GOT3 (cell line): ENCODE measurements around the gene ITPKB.
"Not testable (repeated sequence)": the region's sequence is repeated elsewhere in the genome, so short reads cannot be mapped to it uniquely, and the experiment has no call there.

Experiments
- DNase-seq: peaks from one replicate; lab custom pipeline; 2025; ENCODE audit warnings: mixed read lengths; lab: John Stamatoyannopoulos, UW

The ITPKB gene

GRCh38 chr1:226754793-226755533 is 15.9 kb upstream of the ITPKB start:
- no peak for DNase-seq

DNA sequence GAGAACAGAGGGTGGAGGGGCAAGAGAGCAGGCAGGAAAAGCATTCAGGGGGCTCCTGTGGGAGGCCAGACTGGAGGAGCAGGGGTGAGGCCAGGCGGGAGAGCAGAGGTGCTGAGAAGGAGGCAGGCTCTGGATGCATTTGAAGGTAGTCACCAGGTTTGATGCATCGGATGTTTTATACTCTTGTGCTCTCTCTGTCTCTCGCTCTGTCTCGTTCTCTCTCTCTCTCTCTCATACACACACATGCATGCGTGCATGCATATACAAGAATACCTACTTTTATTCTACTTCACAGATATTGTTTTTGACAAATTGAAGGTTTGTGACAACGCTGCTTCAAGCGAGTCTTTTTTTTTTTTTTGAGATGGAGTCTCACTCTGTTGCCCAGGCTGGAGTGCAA is 15.0 kb upstream of the ITPKB start:
- DNase-seq = no peak

DNA sequence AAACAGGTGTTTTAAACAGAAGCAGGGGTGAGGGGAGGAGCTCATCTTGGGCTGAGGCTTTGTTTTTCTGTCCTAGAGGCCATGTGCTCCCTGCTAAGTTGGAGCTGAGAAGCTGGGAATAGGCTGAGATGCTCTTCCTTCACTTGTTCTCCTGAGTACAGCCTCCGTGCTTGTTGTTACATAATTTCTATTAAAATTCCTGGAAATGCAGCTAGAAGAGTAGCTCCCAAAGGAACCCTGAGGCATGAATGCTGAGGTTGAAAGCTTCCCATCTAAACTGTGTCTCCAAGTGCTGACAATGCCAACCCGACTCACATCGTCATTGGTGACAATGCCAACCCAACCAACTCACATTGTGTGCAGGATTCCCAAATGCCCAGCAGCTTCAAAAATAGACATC is 12.6 kb upstream of the ITPKB start:
- DNase-seq = no peak

DNA sequence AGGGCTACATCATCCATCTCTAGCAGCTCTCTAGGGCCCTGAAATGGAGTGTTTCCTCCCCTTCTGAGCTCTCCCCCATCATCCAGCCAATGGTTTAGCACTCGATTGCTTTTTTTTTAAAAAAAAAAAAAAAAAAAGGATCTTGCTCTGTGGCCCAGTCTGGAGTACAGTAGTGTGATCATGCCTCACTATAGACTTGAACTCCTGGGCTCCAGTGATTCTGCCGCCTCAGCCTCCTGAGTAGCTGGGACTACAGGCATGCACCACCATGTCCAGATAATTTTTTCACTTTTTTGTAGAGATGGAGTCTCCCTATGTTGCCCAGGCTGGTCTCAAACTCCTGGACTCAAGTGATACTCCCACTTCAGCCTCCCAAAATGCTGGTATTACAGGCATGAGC is 12.1 kb upstream of the ITPKB start:
- no peak for DNase-seq

GRCh38 chr1:226749467-226749866 is 10.4 kb upstream of the ITPKB start:
- no peak for DNase-seq

GRCh38 chr1:226748306-226748705 is 9.2 kb upstream of the ITPKB start:
- DNase-seq = no peak

DNA sequence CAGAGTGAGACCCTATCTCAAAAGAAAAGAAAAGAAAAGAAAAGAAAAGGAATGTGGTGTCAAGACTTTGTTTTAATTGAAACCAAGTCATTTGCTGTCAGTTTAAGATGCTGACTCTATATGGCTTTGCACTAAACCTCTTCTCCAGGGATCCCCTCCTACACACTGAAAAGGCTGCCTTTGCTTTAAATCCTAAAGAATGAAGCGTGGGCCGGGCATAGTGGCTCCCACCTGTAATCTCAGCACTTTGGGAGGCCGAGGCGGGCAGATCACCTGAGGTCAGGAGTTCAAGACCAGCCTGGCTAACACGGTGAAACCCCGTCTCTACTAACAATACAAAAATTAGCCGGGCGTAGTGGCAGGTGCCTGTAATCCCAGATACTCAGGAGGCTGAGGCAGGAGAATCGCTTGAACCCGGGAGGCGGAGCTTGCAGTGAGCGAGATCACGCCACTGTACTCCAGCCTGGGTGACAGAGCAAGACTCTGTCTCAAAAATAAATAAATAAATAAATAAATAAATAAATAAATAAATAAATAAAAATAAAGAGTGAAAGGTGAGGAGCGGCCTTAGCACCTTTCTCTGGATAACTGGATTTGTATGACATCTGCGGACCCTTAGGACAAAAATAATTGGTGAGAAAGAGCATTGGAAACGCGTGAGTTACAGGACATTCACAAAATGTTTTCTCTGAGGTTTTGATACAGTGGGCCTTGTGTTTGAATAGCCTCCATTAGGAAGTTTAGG is 8.6 kb upstream of the ITPKB start:
- DNase-seq = not testable (repeated sequence)

- DNase-seq = no peak
Measured at GRCh38 chr1:226743259-226743658, 4.2 kb upstream of the ITPKB start.

DNA sequence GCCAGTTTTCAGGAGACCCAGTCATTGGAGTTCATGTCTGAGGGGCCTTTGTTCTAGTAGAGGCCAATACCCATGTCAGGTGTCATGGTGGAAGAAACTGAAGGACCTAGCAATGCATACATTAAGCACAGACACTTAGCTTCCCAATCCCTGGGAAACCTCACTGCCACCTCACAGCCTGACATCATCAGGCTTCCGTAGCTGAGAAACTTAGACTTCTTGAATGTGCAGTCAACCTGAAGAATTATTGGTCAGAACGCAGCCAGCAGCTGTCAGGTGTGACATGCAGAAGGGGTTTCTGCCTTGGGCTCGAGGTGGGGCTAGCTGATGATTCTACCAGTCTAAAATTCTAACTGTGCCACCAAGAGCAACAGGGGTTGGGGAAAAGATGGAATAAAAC is 1.9 kb upstream of the ITPKB start:
- no peak for DNase-seq

GRCh38 chr1:226739696-226740065 is 599 bp upstream of the ITPKB start:
- DNase-seq = no peak

DNA sequence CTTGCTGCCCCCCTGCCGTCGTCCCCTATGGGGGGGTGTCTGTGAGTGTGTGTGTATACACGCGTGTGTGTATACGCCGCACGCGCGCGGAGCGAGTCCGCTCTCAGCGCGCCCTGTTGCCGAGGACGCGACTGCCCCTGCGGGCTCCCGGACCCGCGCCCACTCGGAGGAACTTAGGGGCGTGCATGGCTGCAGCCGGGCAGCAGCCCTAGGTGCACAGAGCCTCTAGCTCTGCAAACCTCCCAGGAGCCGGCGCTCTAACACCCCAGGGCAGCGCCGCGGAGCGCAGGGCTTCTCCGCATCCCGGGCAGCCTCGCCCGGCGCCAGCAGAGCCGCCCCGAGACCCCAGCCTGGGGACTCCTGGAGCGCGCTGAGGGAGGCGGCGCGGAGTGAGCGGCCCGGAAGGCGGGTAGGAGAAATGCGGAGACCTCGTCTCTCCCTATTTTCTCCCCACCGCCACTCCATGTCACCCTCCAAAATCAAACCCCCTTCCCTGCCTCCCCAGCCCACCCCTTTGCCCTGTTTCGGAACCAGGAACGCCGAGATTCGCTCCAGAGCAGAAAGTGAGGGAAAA is 574 bp downstream of the ITPKB start:
- DNase-seq = no peak

- no peak for DNase-seq
Measured at GRCh38 chr1:226737819-226738420, 1.2 kb downstream of the ITPKB start.

- no peak for DNase-seq
Measured at GRCh38 chr1:226736908-226737818, 1.9 kb downstream of the ITPKB start.

- no peak for DNase-seq
Measured at GRCh38 chr1:226736001-226736907, 2.8 kb downstream of the ITPKB start.

DNA sequence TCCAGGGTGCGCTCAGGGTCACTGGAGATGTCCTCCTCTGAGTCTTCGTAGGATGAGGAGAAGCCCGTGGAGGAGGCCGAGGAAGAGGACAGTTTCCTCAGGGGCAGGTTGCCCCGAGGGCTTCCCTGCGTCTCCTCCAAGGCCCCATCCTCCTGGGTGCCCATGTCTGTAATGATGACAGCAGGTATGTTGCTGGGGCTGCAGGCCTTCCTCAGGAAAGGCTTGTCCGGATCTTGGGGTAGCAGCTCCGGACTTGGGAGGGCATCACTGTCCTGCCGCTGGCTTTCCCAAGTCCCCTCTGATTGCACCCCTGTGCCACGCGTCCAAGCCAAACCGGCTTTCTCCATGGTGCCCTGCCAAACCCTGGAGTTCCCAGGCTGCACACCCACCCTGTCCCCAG is 3.5 kb downstream of the ITPKB start:
- no peak for DNase-seq

DNA sequence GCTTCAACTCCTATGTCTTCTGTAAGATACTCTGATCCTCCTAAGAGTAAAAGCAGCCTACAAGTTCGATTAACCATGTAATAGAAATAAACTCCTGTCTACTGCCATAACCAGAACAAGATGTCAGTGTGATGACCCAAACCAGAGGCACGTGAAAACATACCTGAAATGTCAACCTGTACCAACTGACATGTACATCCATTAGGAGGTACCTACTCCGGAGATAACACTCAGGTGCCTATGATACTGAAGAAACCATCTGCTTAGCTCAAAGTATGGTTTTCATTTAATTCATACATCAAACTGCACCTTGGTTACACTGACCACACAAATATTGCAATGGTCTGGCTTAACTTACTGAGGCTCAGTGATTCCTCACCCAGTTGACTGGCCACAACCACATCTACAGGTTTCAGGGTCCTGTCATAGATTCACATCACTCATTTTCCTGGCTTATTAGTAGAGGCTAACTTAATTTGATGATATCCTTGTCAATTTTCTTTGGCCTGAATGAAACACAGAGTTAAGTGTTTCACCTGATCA is 4.4 kb downstream of the ITPKB start:
- no peak for DNase-seq

- DNase-seq = no peak
Measured at GRCh38 chr1:226733876-226734275, 5.2 kb downstream of the ITPKB start.

DNA sequence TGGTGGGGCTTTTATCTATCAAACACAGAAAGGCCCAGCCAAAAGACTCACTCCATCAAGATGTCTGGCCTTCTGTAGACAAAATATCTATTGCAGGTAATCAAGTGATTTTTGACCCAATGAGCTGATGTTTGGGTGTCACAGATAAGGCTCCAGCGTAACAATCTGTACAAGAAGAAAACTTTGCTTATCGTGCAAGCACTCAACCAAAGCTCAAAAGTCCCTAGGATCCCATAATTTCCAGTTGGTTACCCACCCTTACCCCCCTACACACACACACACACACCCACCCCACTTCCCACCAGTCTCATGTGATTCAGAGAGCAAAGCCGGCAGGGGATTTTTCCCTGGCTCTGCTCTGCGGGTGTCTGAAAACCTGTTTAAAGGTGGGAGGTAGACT is 5.8 kb downstream of the ITPKB start:
- no peak for DNase-seq

GRCh38 chr1:226732856-226733291 is 6.2 kb downstream of the ITPKB start:
- DNase-seq = no peak

- DNase-seq = no peak
Measured at GRCh38 chr1:226731257-226731893, 7.7 kb downstream of the ITPKB start.
